GM13977 (cell line): ENCODE data around the gene C4B.

ENCODE experiments used
- DNase-seq: peaks from one replicate; pipeline ENCODE4 v3.0.0; 2012; ENCODE audit warnings: low spot score
- CTCF ChIP-seq: IDR thresholded peaks from 2 replicates; pipeline ENCODE4 v1.5.1; 2012; ENCODE audit warnings: mild to moderate bottlenecking, control low read depth; ENCODE audit not compliant: insufficient read depth; ENCODE audit errors: extremely low read depth, missing control alignments
- in situ Hi-C: fragments of 300-500 bp; cut with MboI; formaldehyde crosslinking; loops from one replicate; pipeline ENCODE4 v1.12.0; 2022; ENCODE audit warnings: low sequenced_read_pairs, low pct_unique_long_range_greater_than_20kb, mixed read lengths, inconsistent platforms; ENCODE audit not compliant: unreplicated experiment

Gene C4B

GRCh38 chr6:32075781-32076180 is 61.2 kb downstream of the C4B start:
- no peak for DNase-seq
- TF ChIP-seq CTCF: no peak
- in situ Hi-C loops: no loop called here

- in situ Hi-C loops: no loop called here
- TF ChIP-seq CTCF: no peak
- no peak for DNase-seq
Measured at GRCh38 chr6:32076321-32076809, 61.8 kb downstream of the C4B start.

GRCh38 chr6:32079566-32080290 is 65.1 kb downstream of the C4B start:
- DNase-seq: no peak
- TF ChIP-seq CTCF: no peak
- in situ Hi-C loops: no loop called here

GRCh38 chr6:32081168-32081990 is 66.8 kb downstream of the C4B start:
- DNase-seq: no peak
- TF ChIP-seq CTCF: no peak
- in situ Hi-C loops: no loop called here

- in situ Hi-C loops: no loop called here
- TF ChIP-seq CTCF: no peak
- no peak for DNase-seq
Measured at GRCh38 chr6:32082478-32082877, 67.9 kb downstream of the C4B start.

GRCh38 chr6:32082935-32083334 is 68.3 kb downstream of the C4B start:
- no peak for DNase-seq
- in situ Hi-C loops: no loop called here
- no peak for TF ChIP-seq CTCF
